Osteoblast (primary cell): Measurements from ENCODE around the gene C14orf132. TPM values are rescaled to one million over a fixed set of nuclear protein-coding genes. Genes with fewer than 3 reads are reported as not detected.
A peak's percentile ranks its signal among the peaks of the same experiment; 100 is the strongest.

Source experiments
- DNase-seq: peaks from one replicate; pipeline ENCODE4 v3.0.0; 2011; ENCODE audit warnings: low spot score, mixed read lengths; ENCODE audit not compliant: insufficient read length; ENCODE audit errors: missing footprints
- H2AFZ ChIP-seq: 2 replicates; pipeline ENCODE4 v1.6.0; 2011; ENCODE audit warnings: mild to moderate bottlenecking, low read length
- H3K27ac ChIP-seq: 2 replicates; pipeline ENCODE4 v1.5.1; 2011; ENCODE audit warnings: mild to moderate bottlenecking, low read depth, low read length, moderate library complexity
- H3K27me3 ChIP-seq: 2 replicates; pipeline ENCODE4 v1.6.0; 2012; ENCODE audit warnings: mild to moderate bottlenecking, control low read depth, inconsistent platforms, low read length, moderate library complexity; ENCODE audit not compliant: insufficient read depth
- H3K36me3 ChIP-seq: 2 replicates; pipeline ENCODE4 v1.5.1; 2011; ENCODE audit warnings: mild to moderate bottlenecking, low read length, control low read depth, moderate library complexity; ENCODE audit not compliant: insufficient read depth
- H3K4me1 ChIP-seq: 2 replicates; pipeline ENCODE4 v1.5.1; 2011; ENCODE audit warnings: mild to moderate bottlenecking, low read length, control low read depth, moderate library complexity; ENCODE audit not compliant: insufficient read depth
- H3K4me2 ChIP-seq: 2 replicates; pipeline ENCODE4 v1.6.0; 2011; ENCODE audit warnings: mild to moderate bottlenecking, low read length; ENCODE audit not compliant: insufficient read depth
- H3K4me3 ChIP-seq: fragments of 200-600 bp; sonication (generic); 3 replicates; pipeline ENCODE4 v1.5.1; 2012; ENCODE audit warnings: mild to moderate bottlenecking, low read length, inconsistent platforms; ENCODE audit not compliant: insufficient read depth
- H3K79me2 ChIP-seq: 2 replicates; pipeline ENCODE4 v1.6.0; 2012; ENCODE audit warnings: mild to moderate bottlenecking, low read length, control low read depth, inconsistent platforms; ENCODE audit not compliant: insufficient read depth
- H3K9me3 ChIP-seq: 2 replicates; pipeline ENCODE4 v1.5.1; 2011; ENCODE audit warnings: low read depth, low read length, control low read depth
- H4K20me1 ChIP-seq: 2 replicates; pipeline ENCODE4 v1.6.0; 2012; ENCODE audit warnings: mild to moderate bottlenecking, low read length, control low read depth; ENCODE audit not compliant: insufficient read depth
- total RNA-seq: library from RNA; depleted of rRNA; stranded (reverse); fragments of >200 nt; gene quantifications from 2 replicates; pipeline ENCODE4 v1.2.3, GENCODE V29; 2012
- TF ChIP-seq, protein P1 (sequence below): IDR thresholded peaks from 2 replicates; pipeline ENCODE4 v1.5.1; 2011; ENCODE audit warnings: mild to moderate bottlenecking, low read depth, low read length, moderate library complexity; ENCODE audit errors: extremely low read depth

Gene C14orf132
- total RNA-seq, 1 donor: 40.2 TPM

DNA sequence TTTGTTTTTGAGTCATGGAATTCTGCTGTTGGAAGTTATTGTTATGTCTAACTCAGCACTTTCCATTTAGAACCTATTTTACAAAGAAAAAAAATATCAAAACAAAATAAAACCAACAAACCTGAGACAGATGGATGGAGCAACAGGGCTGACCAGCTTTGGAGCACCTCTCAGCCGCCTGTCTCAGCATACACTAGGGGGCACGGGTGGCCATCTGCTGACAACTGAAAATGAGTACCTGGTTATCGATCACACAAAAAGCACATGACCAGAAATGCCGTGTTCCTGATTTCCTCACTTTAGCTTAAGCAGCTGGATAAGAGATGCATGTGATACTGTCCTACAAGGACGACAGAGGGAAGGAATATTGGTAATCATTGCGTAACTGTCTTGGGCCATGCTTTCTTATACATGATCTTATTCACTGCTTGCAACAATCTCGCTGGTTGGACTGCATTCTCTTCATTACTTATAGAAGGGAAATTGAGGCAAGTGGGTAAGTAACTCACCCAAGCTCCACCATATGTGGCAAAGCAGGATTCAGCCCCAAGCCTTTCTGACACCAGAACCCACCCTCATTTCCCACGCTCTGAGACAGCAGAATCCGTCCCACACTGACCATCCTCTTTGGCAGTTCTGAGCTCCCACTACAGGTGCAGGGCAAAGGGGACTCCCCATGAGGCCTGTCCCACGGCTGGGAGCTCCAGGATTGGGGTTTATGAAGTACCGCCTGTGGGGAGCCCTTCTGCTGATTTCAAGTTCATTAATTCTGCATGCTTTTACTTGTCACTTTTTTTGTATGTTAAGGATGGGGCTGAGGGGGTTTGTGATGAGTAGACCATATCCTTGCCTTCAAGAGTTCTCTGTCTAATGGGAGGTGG, 43.5 kb downstream of the C14orf132 start:
- no peak overlapping the region for H2AFZ ChIP-seq
- peaks cover 9% of the 10 kb centered on the region for H3K36me3 ChIP-seq
- H3K4me2 ChIP-seq: no peak overlapping the region
- H3K79me2 ChIP-seq: peaks cover 70% of the 10 kb centered on the region
- H4K20me1 ChIP-seq: peaks cover 18% of the 10 kb centered on the region
- no peaks in the 10 kb centered on the region for H3K27me3 ChIP-seq
- H3K4me1 ChIP-seq: peaks cover 28% of the 10 kb centered on the region
- H3K4me3 ChIP-seq: no peak overlapping the region
- DNase-seq: no peak
- H3K27ac ChIP-seq: no peak overlapping the region
- TF ChIP-seq, protein P1, sequence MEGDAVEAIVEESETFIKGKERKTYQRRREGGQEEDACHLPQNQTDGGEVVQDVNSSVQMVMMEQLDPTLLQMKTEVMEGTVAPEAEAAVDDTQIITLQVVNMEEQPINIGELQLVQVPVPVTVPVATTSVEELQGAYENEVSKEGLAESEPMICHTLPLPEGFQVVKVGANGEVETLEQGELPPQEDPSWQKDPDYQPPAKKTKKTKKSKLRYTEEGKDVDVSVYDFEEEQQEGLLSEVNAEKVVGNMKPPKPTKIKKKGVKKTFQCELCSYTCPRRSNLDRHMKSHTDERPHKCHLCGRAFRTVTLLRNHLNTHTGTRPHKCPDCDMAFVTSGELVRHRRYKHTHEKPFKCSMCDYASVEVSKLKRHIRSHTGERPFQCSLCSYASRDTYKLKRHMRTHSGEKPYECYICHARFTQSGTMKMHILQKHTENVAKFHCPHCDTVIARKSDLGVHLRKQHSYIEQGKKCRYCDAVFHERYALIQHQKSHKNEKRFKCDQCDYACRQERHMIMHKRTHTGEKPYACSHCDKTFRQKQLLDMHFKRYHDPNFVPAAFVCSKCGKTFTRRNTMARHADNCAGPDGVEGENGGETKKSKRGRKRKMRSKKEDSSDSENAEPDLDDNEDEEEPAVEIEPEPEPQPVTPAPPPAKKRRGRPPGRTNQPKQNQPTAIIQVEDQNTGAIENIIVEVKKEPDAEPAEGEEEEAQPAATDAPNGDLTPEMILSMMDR: no peak
- no peaks in the 10 kb centered on the region for H3K9me3 ChIP-seq

DNA sequence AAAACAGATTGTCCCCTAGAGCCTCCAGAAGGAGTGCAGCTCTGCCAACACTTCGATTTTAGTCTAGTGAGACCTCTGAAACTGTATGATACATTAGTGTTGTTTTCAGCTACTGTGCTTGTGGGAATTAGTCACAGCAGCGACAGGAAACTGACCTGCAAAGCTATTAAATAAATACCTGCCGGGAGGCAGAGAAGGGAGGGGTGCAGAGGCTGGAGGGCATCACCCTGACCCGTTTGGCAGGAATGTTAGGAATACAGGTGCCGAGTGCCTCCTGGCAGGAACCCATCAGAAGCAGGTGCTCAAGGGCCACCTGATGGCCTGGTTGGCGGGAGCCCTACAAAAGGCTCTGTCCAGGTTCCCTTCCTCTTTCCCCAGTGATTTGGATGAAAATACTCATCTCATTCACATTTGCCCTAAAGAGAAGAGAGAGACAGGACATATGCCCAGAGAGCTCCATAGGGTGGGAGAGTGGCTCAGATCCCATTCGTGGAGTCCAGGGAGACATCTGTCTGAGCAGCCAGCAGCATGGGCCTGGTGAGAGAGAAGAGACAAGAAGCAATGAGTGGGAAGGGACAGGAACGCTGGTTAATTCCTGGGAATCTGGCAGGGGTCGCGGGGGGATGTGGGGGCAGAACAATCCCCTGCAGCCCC, 44.6 kb downstream of the C14orf132 start:
- DNase-seq: no peak
- Histone ChIP-seq H3K27me3 (no peaks in the 10 kb centered on the region), H3K27ac (no peak overlapping the region), H2AFZ (no peak overlapping the region), H3K4me3 (no peak overlapping the region), H3K36me3 (peaks cover 15% of the 10 kb centered on the region), H3K9me3 (no peaks in the 10 kb centered on the region), H3K4me1 (peaks cover 28% of the 10 kb centered on the region), H3K79me2 (peaks cover 60% of the 10 kb centered on the region), H3K4me2 (no peak overlapping the region), H4K20me1 (peaks cover 12% of the 10 kb centered on the region)
- TF ChIP-seq, protein P1: no peak

DNA sequence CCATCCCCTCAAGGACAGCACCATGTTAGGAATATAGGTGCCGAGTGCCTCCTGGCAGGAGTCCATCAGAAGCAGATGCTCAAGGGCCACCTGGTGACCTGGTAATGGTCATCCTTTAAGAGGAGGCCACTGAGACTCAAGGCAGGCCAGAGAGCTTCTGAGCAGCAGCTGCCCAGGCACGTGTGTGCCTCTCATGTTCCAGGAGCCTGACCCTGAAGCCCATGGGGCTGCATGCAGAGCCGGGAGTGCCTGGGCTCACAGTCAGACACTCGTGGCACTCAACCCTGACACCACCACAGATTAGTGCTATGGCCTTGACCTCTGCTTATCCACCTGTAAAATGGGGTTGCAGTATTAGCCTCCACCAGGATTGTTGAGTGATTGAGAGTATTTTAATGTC, 45.6 kb downstream of the C14orf132 start:
- peaks cover 34% of the 10 kb centered on the region for H3K4me1 ChIP-seq
- peak overlapping the region; percentile 92 for H3K27ac ChIP-seq
- H4K20me1 ChIP-seq: peaks cover 7% of the 10 kb centered on the region
- H3K9me3 ChIP-seq: no peaks in the 10 kb centered on the region
- TF ChIP-seq, protein P1: no peak
- peaks cover 50% of the 10 kb centered on the region for H3K79me2 ChIP-seq
- H3K27me3 ChIP-seq: no peaks in the 10 kb centered on the region
- H2AFZ ChIP-seq: no peak overlapping the region
- H3K4me3 ChIP-seq: no peak overlapping the region
- H3K36me3 ChIP-seq: peaks cover 22% of the 10 kb centered on the region
- peak overlapping the region; percentile 14 for H3K4me2 ChIP-seq
- no peak for DNase-seq

DNA sequence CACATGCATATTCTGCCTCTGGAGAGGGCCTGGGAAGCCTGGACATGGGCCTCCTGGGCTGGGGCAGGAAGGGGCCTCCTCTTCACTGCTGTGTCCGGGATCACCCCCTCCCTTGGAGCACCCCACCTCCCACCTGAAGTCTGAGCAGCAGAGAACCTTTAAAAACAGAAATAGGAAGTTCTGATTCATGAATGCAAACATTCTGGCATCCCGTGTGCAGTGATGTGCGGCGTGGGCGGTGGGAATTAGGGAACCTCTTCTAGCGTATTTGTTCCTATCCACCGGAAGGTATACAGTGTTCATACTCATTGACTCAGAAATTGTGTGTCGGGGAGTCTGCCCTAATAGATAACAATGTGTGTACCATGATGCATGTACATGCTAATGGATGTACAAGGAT, 46.2 kb downstream of the C14orf132 start:
- Histone ChIP-seq H3K36me3 (peaks cover 22% of the 10 kb centered on the region), H3K4me1 (peaks cover 39% of the 10 kb centered on the region), H3K27me3 (no peaks in the 10 kb centered on the region), H3K27ac (peak overlapping the region; percentile 92), H4K20me1 (peaks cover 4% of the 10 kb centered on the region), H3K4me2 (peak overlapping the region; percentile 14), H2AFZ (no peak overlapping the region), H3K79me2 (peaks cover 44% of the 10 kb centered on the region), H3K9me3 (no peaks in the 10 kb centered on the region), H3K4me3 (no peak overlapping the region)
- TF ChIP-seq, protein P1: no peak
- peak; percentile 87 for DNase-seq
